T-helper 22 cell (primary cell): Measurements from ENCODE around the gene SLC44A3.

Source experiments
- DNase-seq: peaks from one replicate; pipeline ENCODE4 v3.0.0-alpha.2; 2020; ENCODE audit warnings: low read depth

The SLC44A3 gene

DNA sequence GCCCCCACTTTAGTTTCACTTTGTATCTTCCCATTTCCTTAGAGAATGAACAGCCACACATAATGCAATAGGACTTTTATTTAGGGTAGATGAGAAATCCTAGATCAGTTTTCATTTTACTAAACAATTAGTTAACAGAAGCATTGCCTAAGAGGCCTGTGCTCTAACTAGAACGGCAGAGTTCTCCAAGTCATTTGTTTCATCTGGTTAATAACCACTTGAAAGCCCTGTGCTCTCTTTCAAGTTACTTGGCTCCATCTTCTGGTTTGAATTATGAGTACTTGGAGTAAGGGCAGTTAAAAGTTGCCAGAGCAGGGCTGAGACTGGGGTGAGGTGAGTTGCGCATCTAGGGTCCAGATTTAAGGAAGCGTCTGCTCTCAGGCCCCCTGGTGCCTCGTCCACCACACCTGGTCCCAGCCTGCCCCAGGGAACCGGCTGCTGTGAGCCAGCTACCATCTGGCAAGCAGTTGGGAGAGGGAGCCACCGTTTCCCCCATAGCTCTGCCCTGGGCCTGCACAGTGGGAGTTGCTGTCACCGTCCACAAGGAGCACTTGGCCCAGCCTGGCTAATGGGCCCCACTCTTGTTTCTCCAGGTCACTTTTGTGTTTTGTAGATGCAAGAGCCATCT lies 18.1 kb upstream of the SLC44A3 start:
- no peak for DNase-seq

GRCh38 chr1:94803106-94803505 lies 17.1 kb upstream of the SLC44A3 start:
- no peak for DNase-seq

GRCh38 chr1:94803517-94804441 lies 16.4 kb upstream of the SLC44A3 start:
- no peak for DNase-seq

GRCh38 chr1:94804442-94804837 lies 15.7 kb upstream of the SLC44A3 start:
- DNase-seq = no peak

- no peak for DNase-seq
These were observed 14.2 kb upstream of the SLC44A3 start for GRCh38 chr1:94805912-94806311.

- no peak for DNase-seq
These were observed 13.7 kb upstream of the SLC44A3 start for GRCh38 chr1:94806441-94806871.

- no peak for DNase-seq
These were observed 12.2 kb upstream of the SLC44A3 start for GRCh38 chr1:94807742-94808491.

DNA sequence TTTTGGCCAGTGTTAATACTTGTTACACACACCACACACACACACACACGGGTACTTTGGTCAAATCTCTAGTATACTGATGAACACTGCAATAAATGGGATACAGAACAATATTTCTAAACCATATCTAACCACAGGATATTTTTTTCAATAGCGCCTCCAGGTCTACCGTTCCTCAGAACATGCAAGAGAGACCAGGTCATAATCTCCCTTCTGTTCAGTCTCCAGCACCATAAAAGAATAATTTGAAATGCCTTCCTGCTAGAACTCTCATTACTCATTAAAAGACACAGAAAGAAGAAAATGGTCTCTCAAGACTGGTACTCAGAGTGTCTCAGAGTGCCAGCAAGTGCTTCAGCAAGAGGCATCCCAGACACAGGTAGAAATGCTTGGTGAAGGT lies 11.5 kb upstream of the SLC44A3 start:
- no peak for DNase-seq

- no peak for DNase-seq
These were observed 7.2 kb upstream of the SLC44A3 start for GRCh38 chr1:94812985-94813384.

DNA sequence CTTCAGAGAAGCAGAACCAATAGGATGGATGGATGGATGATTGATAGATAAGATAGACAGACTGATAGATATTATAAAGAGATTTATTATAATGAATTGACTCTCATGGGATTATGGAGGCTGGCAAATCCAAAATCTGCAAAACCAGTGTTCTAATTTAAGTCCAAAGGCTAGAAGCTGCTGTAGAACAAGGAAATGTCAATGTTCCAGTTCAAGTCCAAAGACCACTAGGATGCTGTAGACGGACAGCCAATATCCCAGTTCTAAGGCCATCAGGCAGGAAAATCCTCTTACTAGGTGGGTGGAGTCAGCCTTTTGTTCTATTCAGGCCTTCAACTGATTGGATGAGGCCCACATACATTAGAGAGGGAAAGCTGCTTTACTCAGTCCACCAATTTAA lies 4.1 kb upstream of the SLC44A3 start:
- DNase-seq = no peak

- DNase-seq = no peak
These were observed 2.4 kb upstream of the SLC44A3 start for GRCh38 chr1:94817712-94818111.

DNA sequence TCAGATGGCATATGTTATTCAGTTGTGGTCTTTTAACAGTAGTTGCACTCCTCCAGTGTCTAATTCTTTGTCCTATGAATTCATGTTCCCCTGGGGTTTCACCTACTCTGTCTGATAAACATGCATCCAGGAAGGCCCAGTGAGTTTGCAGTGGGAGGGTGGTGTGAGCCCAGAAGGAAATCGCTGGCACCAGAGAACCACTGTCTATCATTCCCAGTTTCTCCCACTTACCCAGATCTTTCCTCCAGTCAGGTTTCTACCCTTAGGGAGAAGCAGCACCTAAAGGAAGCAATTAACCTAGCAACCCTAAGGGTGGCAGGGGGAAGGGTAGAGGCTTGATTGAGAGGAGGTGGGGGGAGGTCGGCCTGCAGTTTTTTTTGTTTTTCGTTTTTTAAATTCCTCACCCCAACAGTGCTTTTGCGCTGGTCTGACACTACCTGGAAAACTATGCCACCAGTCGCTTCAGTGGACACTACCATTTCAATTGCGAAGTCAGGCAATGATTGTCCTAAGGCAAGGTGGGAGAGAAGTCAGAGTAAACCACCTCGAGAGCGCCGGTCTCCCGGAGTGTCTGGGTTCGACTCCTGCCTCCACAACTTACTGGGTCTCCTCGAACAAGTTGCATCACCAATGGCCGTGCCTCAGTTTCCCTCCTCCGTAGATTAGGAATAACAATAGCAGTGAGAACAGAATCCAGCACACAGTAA lies 766 bp upstream of the SLC44A3 start:
- no peak for DNase-seq

- no peak for DNase-seq
These were observed 779 bp downstream of the SLC44A3 start for GRCh38 chr1:94820936-94821335.

- DNase-seq = no peak
These were observed 1.6 kb downstream of the SLC44A3 start for GRCh38 chr1:94821636-94822305.

DNA sequence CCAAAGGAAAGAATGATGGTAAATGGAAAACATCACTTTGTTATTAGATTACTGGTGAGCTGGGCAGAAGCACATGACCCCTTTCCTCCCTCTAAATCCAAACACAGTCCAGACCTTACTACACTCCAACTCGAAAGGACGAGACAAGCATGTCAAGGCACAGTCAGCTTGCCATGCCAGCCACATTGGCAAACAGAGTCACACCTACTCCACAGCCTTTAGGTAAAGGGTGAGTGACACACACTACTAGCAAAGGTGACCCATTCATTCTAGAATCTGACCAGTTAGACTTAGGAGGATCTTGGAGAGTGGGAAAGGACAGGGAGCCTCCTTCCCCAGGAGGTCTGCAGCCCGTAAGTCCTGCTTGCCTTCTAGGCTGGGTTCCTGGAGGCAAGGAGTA lies 3.0 kb downstream of the SLC44A3 start:
- DNase-seq = no peak

- DNase-seq = no peak
These were observed 5.8 kb downstream of the SLC44A3 start for GRCh38 chr1:94825936-94826335.

GRCh38 chr1:94827434-94827833 lies 7.3 kb downstream of the SLC44A3 start:
- DNase-seq = no peak

GRCh38 chr1:94828251-94828650 lies 8.1 kb downstream of the SLC44A3 start:
- DNase-seq = no peak

- no peak for DNase-seq
These were observed 11.5 kb downstream of the SLC44A3 start for GRCh38 chr1:94831641-94832040.

DNA sequence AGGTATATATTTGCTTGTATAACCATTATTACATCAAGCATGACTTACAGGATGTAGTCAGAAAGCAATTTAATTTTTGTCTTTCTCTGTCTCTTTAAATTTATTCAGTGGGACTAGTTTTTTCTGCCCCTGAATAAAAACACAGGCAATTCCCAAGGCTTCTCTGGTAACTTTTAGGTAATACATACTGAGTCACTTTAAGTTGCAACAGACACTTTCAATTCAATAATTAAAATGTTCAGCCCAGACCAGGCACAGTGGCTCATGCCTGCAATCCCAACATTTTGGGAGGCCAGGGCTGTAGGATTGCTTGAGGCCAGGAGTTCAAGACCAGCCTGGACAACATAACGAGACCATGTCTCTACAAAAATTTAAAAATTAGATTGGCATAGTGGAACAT lies 12.3 kb downstream of the SLC44A3 start:
- DNase-seq = no peak

DNA sequence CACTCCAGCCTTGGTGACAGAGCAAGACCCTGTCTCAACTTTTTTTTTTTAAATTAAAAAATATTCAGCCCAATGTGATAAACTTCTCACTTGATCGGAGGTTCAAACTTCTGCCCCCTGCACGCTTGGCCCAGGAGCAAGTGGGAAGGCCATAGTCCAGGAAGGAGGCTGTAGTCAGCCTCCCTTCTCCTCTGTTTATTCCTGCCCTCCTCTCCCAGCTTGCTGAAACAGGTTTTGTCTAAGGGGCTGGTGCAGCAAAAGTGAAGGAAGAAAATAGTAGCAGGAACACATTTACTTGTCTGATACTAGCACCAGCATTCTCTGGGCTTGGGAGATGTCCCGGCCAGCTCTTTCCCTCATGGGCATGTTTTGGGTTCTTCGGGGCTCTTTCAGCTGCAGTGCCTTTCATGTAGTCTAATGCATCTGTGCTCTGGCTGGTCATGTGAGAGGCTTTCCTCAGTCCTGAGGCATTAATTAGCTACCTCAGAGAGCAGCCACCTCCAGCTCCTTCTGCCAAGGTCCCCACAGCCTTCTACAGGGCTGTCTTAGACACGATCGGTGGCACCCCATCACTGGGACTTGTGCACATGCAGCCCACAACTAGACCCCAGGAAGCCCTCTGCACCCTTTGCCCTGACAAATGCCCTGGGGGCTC lies 12.9 kb downstream of the SLC44A3 start:
- no peak for DNase-seq
